Kidney (tissue), 14 donors: ENCODE data around the gene C15orf40. TPM values are rescaled to one million over a fixed set of nuclear protein-coding genes. Genes with fewer than 3 reads are reported as not detected.
"Not testable (repeated sequence)": the region's sequence is repeated elsewhere in the genome, so short reads cannot be mapped to it uniquely, and the experiment has no call there.

Source experiments
- DNase-seq, 5 donors: peaks; one replicate each; pipeline ENCODE4 v3.0.0-alpha.2; 2013 to 2020
- FAIRE-seq: peaks from 2 replicates; lab custom pipeline; 2012; peaks lifted over from hg19 to GRCh38; lab: Jason Lieb, UNC
- H3K27ac ChIP-seq, 2 donors: one replicate each; pipeline ENCODE4 v1.7.0; 2013; ENCODE audit warnings: low read depth in 2 of 2, low read length in 2 of 2, inconsistent platforms in 1 of 2
- H3K27me3 ChIP-seq: one replicate; pipeline ENCODE4 v1.7.1; 2013; ENCODE audit warnings: low read length, inconsistent platforms; ENCODE audit not compliant: control insufficient read depth, insufficient read depth
- H3K36me3 ChIP-seq, 3 donors: one replicate each; pipeline versions ENCODE4 v1.7.0 to v1.7.1; 2013; ENCODE audit warnings: low read length in 3 of 3, control low read depth in 1 of 3, inconsistent platforms in 1 of 3; ENCODE audit not compliant: insufficient read depth in 3 of 3, control insufficient read depth in 2 of 3
- H3K4me1 ChIP-seq, 3 donors: one replicate each; pipeline versions ENCODE4 v1.7.0 to v1.7.1; 2013; ENCODE audit warnings: low read length in 3 of 3, inconsistent platforms in 1 of 3, low read depth in 1 of 3; ENCODE audit not compliant: control insufficient read depth in 2 of 3, insufficient read depth in 2 of 3
- H3K4me3 ChIP-seq, 3 donors: one replicate each; pipeline versions ENCODE4 v1.7.0 to v1.8.1; 2013; ENCODE audit warnings: low read length in 3 of 3, control low read depth in 1 of 3, inconsistent platforms in 1 of 3
- H3K9ac ChIP-seq, 3 donors: one replicate each; pipeline versions ENCODE4 v1.7.0 to v1.7.1; 2013; ENCODE audit warnings: low read length in 3 of 3, control low read depth in 1 of 3, inconsistent platforms in 1 of 3
- H3K9me3 ChIP-seq, 3 donors: one replicate each; pipeline versions ENCODE4 v1.7.0 to v1.7.1; 2013; ENCODE audit warnings: low read length in 3 of 3, control low read depth in 1 of 3, inconsistent platforms in 1 of 3; ENCODE audit not compliant: control insufficient read depth in 2 of 3, insufficient read depth in 1 of 3
- CTCF ChIP-seq: IDR thresholded peaks from 3 replicates; pipeline ENCODE4 v1.5.1; 2012; ENCODE audit warnings: mild to moderate bottlenecking, moderate library complexity, borderline replicate concordance; ENCODE audit not compliant: insufficient read depth; ENCODE audit errors: extremely low read depth
- intact Hi-C: fragments of 100-400 bp; cut with DNase I; formaldehyde crosslinking; loops from one replicate; pipeline ENCODE4 v1.11.1; 2022
- polyA plus RNA-seq: library from polyadenylated mRNA; stranded (reverse); fragments of 350-450 nt; fragmentation: Illumina TruSeq; extraction: RNeasy Lipid Tissue Mini Kit (QIAGEN cat#74804); gene quantifications from one replicate; pipeline ENCODE4 v1.2.3, GENCODE V29; 2014; ENCODE audit warnings: low read depth, low replicate concordance; ENCODE audit not compliant: insufficient read depth
- total RNA-seq: library from RNA; stranded (reverse); fragmentation: NEBNext Ultra II Directional; extraction: Animal tissue kit (Norgen Biotek cat#: 25700); gene quantifications from one replicate; pipeline ENCODE4 v1.2.1, GENCODE V29; 2021
- donor health status: control.
- donor health status: control.
- donor health status: control.
- donor health status: control.
- donor health status: control.
- donor health status: DM: yes; HTN: yes; CAD: no.
- donor health status: Normal renal cell carcinoma (clear cell type).

C15orf40 gene
- total and polyA plus RNA-seq, 2 donors from 2014 or later: 20.5 to 44.1 TPM

- H3K9me3 ChIP-seq: no peaks in the 10 kb centered on the region
- no peak overlapping the region for H3K4me3 ChIP-seq
- FAIRE-seq: no peak
- DNase-seq: no peak
- intact Hi-C loops: no loop called here
- no peaks in the 10 kb centered on the region for H3K36me3 ChIP-seq
- no peak overlapping the region for H3K27ac ChIP-seq
- H3K9ac ChIP-seq: no peak overlapping the region
- no peaks in the 10 kb centered on the region for H3K27me3 ChIP-seq
- no peaks in the 10 kb centered on the region for H3K4me1 ChIP-seq
- no peak for TF ChIP-seq CTCF
Measured at GRCh38 chr15:82944056-82944455, 67.4 kb downstream of the C15orf40 start.

GRCh38 chr15:82943176-82943575 is 68.3 kb downstream of the C15orf40 start:
- no peak for DNase-seq
- no peaks in the 10 kb centered on the region for H3K27me3 ChIP-seq
- intact Hi-C loops: no loop called here
- H3K9ac ChIP-seq: no peak overlapping the region
- H3K4me1 ChIP-seq: no peaks in the 10 kb centered on the region
- no peak overlapping the region for H3K27ac ChIP-seq
- no peaks in the 10 kb centered on the region for H3K36me3 ChIP-seq
- no peak overlapping the region for H3K4me3 ChIP-seq
- TF ChIP-seq CTCF: no peak
- no peak for FAIRE-seq
- no peaks in the 10 kb centered on the region for H3K9me3 ChIP-seq

GRCh38 chr15:82942691-82943090 is 68.7 kb downstream of the C15orf40 start:
- H3K9me3 ChIP-seq: no peaks in the 10 kb centered on the region
- FAIRE-seq (no peak), DNase-seq (peak in 1 of 5 donors; percentile 89)

GRCh38 chr15:82939678-82940077 is 71.8 kb downstream of the C15orf40 start:
- H3K9ac ChIP-seq, H3K27me3 ChIP-seq, DNase-seq, H3K27ac ChIP-seq, H3K9me3 ChIP-seq, FAIRE-seq, H3K4me3 ChIP-seq, H3K4me1 ChIP-seq, intact Hi-C loops, H3K36me3 ChIP-seq: not testable (repeated sequence)

More at GRCh38 chr15:82942691-82943090, 68.7 kb downstream of the C15orf40 start:
- Histone ChIP-seq H3K4me1 (no peaks in the 10 kb centered on the region), H3K36me3 (no peaks in the 10 kb centered on the region), H3K4me3 (no peak overlapping the region), H3K9ac (no peak overlapping the region), H3K27me3 (no peaks in the 10 kb centered on the region), H3K27ac (no peak overlapping the region)
- no peak for TF ChIP-seq CTCF
- intact Hi-C loops: no loop called here

Other genes with a start within 250 kb of the C15orf40 start
- gene FSD2, start 205.6 kb downstream of the C15orf40 start, total RNA-seq: not detected
- gene FSD2, start 205.6 kb downstream of the C15orf40 start, polyA plus RNA-seq: not detected
- 13.8 TPM for gene WHAMM, start 202.0 kb downstream of the C15orf40 start, total RNA-seq
- gene WHAMM, start 202.0 kb downstream of the C15orf40 start, polyA plus RNA-seq: 4.0 TPM
- gene HOMER2, start 58.9 kb downstream of the C15orf40 start, total RNA-seq: 35.8 TPM
- gene HOMER2, start 58.9 kb downstream of the C15orf40 start, polyA plus RNA-seq: 4.6 TPM
- gene RAMAC, start 25.4 kb downstream of the C15orf40 start, total RNA-seq: 20.3 TPM
- gene RAMAC, start 25.4 kb downstream of the C15orf40 start, polyA plus RNA-seq: 18.3 TPM
- 52.0 TPM for gene BTBD1, start 55.6 kb upstream of the C15orf40 start, total RNA-seq
- gene BTBD1, start 55.6 kb upstream of the C15orf40 start, polyA plus RNA-seq: 29.1 TPM
- gene TM6SF1, start 96.0 kb upstream of the C15orf40 start, total RNA-seq: 10.4 TPM
- 2.6 TPM for gene TM6SF1, start 96.0 kb upstream of the C15orf40 start, polyA plus RNA-seq
- gene HDGFL3, start 196.2 kb upstream of the C15orf40 start, total RNA-seq: 40.1 TPM
- gene HDGFL3, start 196.2 kb upstream of the C15orf40 start, polyA plus RNA-seq: 13.9 TPM